ENCODE data around the gene PPP3CA.

DNA sequence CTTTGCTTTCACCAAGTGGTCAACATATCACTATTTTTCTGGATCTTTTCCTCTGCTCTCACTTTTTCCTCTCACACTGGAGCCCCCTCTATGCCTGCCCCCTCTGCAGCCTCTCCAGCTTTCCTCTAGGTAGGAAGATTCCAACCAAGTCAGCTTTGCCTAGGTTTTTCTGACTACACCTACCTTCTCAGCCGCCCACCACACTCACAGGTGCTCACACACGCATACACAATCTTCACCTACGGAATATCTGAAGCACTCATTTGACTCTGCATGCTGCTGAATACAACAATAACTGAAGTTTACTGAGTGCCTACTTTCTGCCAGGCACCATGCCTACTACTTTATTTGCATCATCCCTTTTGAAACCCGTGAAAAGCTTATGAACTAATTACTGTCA, 328.0 kb downstream of the PPP3CA start:
- TF ChIP-seq, protein P1, sequence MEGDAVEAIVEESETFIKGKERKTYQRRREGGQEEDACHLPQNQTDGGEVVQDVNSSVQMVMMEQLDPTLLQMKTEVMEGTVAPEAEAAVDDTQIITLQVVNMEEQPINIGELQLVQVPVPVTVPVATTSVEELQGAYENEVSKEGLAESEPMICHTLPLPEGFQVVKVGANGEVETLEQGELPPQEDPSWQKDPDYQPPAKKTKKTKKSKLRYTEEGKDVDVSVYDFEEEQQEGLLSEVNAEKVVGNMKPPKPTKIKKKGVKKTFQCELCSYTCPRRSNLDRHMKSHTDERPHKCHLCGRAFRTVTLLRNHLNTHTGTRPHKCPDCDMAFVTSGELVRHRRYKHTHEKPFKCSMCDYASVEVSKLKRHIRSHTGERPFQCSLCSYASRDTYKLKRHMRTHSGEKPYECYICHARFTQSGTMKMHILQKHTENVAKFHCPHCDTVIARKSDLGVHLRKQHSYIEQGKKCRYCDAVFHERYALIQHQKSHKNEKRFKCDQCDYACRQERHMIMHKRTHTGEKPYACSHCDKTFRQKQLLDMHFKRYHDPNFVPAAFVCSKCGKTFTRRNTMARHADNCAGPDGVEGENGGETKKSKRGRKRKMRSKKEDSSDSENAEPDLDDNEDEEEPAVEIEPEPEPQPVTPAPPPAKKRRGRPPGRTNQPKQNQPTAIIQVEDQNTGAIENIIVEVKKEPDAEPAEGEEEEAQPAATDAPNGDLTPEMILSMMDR (IDR thresholded peaks at IDR 0.05; ENCODE audit: low read depth, low read length): no peak
- no peak for TF ChIP-seq POLR2A (IDR thresholded peaks at IDR 0.05; ENCODE audit: extremely low read depth, insufficient read length)

Data from NB4 (cell line).